Measurements from ENCODE around the gene STOML3. TPM values are rescaled to one million over a fixed set of nuclear protein-coding genes. Genes with fewer than 3 reads are reported as not detected.

Gene STOML3
- total RNA-seq, 2 donors from 2014 or later = not detected

GRCh38 chr13:38922170-38922569, 68.5 kb downstream of the STOML3 start:
- no peak overlapping the region for H3K4me3 Mint-ChIP-seq
- no peak overlapping the region for H3K27ac Mint-ChIP-seq
- H3K9me3 Mint-ChIP-seq = peaks cover 2% of the 10 kb centered on the region
- H3K4me1 Mint-ChIP-seq (ENCODE audit: low read depth in 2 of 2) = no peaks in the 10 kb centered on the region
- peaks cover 8 to 31% of the 10 kb centered on the region in 2 donors for H3K27me3 Mint-ChIP-seq
- ATAC-seq (no peak), DNase-seq (ENCODE audit: low spot score) (no peak)
- no peaks in the 10 kb centered on the region for H3K36me3 Mint-ChIP-seq

GRCh38 chr13:38921081-38921480, 69.5 kb downstream of the STOML3 start:
- H3K9me3 Mint-ChIP-seq = peaks cover 2% of the 10 kb centered on the region
- no peaks in the 10 kb centered on the region for H3K36me3 Mint-ChIP-seq
- no peak overlapping the region for H3K4me3 Mint-ChIP-seq
- H3K4me1 Mint-ChIP-seq (ENCODE audit: low read depth in 2 of 2) = no peaks in the 10 kb centered on the region
- peaks cover 5 to 31% of the 10 kb centered on the region in 2 donors for H3K27me3 Mint-ChIP-seq
- ATAC-seq = no peak
- no peak overlapping the region for H3K27ac Mint-ChIP-seq
- DNase-seq (ENCODE audit: low spot score) = no peak

Other genes starting within 250 kb of the STOML3 start
- gene PROSER1, start 47.3 kb upstream of the STOML3 start, total RNA-seq = 10 to 100 TPM; 66.0 TPM
- 10 to 100 TPM; 14.0 to 16.6 TPM for gene NHLRC3, start 47.6 kb upstream of the STOML3 start, total RNA-seq

Measured in natural killer cell treated with Interleukin-12 subunit alpha and Interleukin-12 subunit beta and Interleukin-15 and Interleukin-18, amount 100 ng/mL, for 72 hours (primary cell).